RWPE1 (cell line): Measurements from ENCODE around the gene DAZAP2.

Source experiments
- CTCF ChIA-PET: fragments of 350-600 bp; sonication (Branson Sonifier 250); formaldehyde crosslinking; extraction: SDS; loops from one replicate; lab custom pipeline; 2021; lab: Yijun Ruan, JAX
- POLR2A ChIA-PET: fragments of 400-600 bp; formaldehyde crosslinking; extraction: SDS; loops from one replicate; lab custom pipeline; 2020; ENCODE audit warnings: antibody characterized with exemption; ENCODE audit not compliant: low non-redundant PET; lab: Yijun Ruan, JAX
- DNase-seq: peaks from one replicate; pipeline ENCODE4 v3.0.0; 2012; ENCODE audit warnings: low spot score
- H3K27ac ChIP-seq: fragments of 450-650 bp; 2 replicates; pipeline ENCODE4 v1.5.1; 2017
- TF ChIP-seq, protein P1 (sequence below): fragments of 450-650 bp; conservative IDR thresholded peaks from 2 replicates; pipeline ENCODE4 v1.5.1; 2017; ENCODE audit warnings: low read depth, mild to moderate bottlenecking

DAZAP2 gene

DNA sequence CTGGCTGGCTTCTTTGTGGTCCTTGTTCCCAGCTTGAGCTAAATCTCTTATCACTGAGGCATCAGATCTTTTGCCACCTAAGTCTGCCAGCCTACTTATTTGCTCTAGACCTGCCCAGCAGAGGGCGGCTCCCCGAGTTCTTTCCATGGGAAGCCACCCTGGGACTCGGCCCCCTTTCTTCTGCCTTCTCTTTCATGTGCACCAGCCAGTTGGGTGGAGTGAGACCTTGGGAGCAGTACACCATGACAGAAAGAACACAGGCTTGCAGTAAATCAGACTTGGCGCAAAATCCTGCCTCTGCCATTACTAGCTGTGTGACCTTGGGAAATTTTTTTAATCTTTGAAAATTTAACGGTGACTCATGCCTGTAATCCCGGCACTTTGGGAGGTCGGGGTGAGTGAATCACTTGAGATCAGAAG lies 24.1 kb downstream of the DAZAP2 start:
- DNase-seq = no peak
- ChIA-PET POLR2A (no interaction called here), CTCF (interaction anchor here (0.6 to 1.5 kb wide), 2 partner anchors 69 to 78 kb away, joined by 5 read pairs; no protein-coding TSS in a partner anchor)
- TF ChIP-seq, protein P1, sequence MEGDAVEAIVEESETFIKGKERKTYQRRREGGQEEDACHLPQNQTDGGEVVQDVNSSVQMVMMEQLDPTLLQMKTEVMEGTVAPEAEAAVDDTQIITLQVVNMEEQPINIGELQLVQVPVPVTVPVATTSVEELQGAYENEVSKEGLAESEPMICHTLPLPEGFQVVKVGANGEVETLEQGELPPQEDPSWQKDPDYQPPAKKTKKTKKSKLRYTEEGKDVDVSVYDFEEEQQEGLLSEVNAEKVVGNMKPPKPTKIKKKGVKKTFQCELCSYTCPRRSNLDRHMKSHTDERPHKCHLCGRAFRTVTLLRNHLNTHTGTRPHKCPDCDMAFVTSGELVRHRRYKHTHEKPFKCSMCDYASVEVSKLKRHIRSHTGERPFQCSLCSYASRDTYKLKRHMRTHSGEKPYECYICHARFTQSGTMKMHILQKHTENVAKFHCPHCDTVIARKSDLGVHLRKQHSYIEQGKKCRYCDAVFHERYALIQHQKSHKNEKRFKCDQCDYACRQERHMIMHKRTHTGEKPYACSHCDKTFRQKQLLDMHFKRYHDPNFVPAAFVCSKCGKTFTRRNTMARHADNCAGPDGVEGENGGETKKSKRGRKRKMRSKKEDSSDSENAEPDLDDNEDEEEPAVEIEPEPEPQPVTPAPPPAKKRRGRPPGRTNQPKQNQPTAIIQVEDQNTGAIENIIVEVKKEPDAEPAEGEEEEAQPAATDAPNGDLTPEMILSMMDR = peak; percentile 21; the same call in 1 of the 2 replicates
- peak overlapping the region; percentile 43 for H3K27ac ChIP-seq

DNA sequence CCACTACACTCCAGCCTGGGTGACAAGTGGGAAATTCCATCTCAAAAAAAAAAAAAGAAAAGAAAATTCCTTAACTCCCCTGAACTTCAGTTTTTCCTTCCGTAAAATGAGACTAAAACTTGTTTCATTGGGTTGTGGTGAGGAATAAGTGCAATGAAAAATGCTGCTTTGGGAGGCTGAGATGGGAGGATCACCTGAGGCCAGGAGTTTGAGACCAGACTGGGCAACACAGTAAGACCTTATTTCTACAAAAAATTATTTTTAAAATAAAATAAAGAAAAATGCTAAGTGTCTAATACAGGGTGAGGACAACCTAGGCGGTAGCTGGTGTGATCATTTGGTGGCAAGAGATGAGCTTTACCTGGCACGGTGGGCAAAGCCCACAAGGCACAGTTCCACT lies 24.7 kb downstream of the DAZAP2 start:
- TF ChIP-seq, protein P1 = no peak
- ChIA-PET POLR2A (no interaction called here), CTCF (interaction anchor here (0.6 to 1.5 kb wide), 2 partner anchors 70 to 78 kb away, joined by 5 read pairs; no protein-coding TSS in a partner anchor)
- peak overlapping the region; percentile 43 for H3K27ac ChIP-seq
- DNase-seq = no peak

DNA sequence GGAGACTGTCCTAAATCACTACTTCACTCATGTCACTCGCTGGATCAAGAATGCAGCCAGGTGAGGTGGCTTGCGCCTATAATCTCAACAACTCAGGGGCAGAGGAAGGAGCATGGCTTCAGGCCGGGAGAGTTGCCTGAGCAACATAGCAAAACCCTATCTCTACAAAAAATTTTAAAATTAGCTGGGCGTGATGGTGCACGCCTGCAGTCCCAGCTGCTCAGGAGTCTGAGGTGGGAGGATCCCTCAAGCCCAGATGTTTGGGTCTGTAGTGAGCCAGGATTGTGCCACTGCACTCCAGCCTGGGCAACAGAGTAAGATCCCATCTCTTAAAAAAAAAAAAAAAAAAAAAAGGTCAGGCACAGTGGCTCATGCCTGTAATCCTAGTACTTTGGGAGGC lies 25.7 kb downstream of the DAZAP2 start:
- TF ChIP-seq, protein P1 = no peak
- ChIA-PET POLR2A (no interaction called here), CTCF (interaction anchor here (0.6 kb wide), 2 partner anchors 716 to 1051 kb away, joined by 3 to 6 read pairs; no protein-coding TSS in a partner anchor)
- no peak overlapping the region; the same call in 1 of the 2 replicates for H3K27ac ChIP-seq
- DNase-seq = no peak

DNA sequence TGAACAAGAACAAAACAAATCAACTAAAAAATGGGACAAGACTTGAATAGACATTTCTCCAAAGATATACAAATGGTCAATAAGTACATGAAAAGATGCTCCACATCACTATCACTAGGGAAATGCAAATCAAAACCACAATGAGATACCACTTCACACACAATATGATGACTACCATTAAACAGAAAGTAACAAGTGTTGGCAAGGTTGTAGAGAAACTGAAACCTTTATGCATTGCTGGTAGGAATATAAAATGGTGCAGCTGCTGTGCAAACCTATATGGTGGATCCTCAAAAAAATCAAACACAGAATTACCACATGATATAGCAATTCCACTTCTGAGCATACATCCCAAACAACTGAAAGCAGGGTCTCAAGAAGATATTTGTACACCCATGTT lies 26.4 kb downstream of the DAZAP2 start:
- DNase-seq = no peak
- ChIA-PET CTCF (interaction anchor here (0.6 kb wide), 2 partner anchors 717 to 1052 kb away, joined by 3 to 6 read pairs; no protein-coding TSS in a partner anchor), POLR2A (no interaction called here)
- TF ChIP-seq, protein P1 = no peak
- no peak overlapping the region for H3K27ac ChIP-seq

DNA sequence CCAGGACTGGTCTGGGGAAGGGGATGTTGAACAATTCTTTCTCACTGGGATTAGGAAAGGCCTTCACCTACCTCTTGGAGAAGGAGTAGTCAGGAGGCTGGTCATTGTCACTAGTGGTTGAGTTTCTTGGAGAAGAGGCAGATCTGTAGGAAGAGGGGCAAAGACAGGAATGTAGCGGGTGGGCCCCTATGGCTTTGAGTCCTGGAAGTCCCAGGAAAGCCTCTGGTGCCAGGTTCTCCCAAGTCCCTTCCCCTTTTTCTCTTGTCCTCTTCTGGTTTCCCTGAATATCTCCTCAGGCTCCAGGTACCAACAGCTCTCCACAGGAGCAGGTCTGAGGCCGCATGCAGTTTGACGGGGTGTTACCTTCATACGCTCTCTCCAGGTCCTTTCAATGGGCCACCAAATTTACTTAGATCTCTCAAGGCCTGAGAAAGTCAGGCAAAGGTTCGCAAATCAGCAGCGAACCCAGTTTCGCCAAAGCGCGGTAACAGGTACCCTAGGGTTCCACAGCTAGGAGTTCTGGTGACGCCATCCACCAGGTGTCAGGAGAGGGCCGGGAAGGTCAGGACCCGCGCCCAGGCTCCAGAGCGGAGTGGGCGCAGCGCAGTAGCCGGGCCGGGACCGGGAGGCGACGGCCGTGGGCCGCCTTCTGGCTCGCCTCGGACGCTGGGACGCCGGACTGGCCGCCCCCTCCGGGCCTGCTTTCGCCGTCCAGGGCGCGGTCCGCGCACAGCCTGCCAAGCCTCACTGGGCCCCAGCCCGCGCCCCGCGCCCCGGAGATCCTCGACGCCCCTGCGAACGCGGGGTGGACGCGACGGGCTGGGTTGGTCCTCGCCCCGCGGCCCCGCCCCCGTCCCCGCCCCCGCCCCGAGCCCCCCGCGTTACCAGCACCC lies 30.8 kb downstream of the DAZAP2 start:
- POLR2A ChIA-PET = no interaction called here
- CTCF ChIA-PET = interaction anchor here (0.5 to 2.4 kb wide), 9 partner anchors 8 to 567 kb away, joined by 3 to 27 read pairs (median 3); no protein-coding TSS in a partner anchor
- TF ChIP-seq, protein P1 = peak; percentile 28
- H3K27ac ChIP-seq = peak overlapping the region; percentile 75
- peak; percentile 56 for DNase-seq
